NCI-H446 (cell line): ENCODE results near the gene CD69.

Experiments used
- DNase-seq, 2 experiments: peaks; one replicate each; lab custom pipeline; 2025; lab: John Stamatoyannopoulos, UW

The CD69 gene

DNA sequence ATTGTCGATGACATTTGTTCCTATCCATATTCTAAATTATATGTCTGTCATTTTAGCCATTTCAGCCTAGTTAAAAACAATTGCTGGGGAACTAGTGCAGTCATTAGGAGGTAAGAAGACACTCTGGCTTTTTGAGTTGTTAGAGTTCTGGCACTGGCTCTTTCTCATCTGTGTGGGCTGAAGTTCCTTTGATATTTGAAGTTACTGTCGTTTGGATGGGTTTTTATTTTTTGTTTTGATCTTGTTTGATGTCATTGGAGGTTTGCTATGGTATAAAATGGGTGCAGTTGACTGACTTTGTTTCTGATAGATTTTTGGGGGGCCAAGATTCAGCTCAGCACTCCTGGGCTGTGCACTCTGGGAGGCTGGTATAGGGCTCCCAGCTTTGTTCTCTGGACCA is 20.7 kb upstream of the CD69 start:
- no peak for DNase-seq

DNA sequence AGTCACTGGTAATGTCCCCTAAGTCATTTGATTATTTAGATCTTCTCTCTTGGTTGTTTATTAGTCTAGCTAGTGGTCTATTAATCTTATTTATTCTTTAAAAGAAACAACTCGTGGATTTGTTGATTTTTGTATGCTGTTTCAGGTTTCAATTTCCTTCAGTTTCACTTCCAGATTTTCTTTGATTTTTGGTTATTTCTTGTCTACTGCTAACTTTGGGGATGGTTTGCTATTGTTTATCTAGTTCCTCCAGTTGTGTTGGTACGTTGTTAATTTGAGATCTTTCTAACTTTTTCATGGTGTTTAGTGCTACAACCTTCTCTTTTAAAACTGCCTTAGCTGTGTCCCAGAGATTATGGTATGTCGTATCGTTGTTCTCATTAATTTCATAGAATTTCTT is 18.5 kb upstream of the CD69 start:
- DNase-seq = no peak

DNA sequence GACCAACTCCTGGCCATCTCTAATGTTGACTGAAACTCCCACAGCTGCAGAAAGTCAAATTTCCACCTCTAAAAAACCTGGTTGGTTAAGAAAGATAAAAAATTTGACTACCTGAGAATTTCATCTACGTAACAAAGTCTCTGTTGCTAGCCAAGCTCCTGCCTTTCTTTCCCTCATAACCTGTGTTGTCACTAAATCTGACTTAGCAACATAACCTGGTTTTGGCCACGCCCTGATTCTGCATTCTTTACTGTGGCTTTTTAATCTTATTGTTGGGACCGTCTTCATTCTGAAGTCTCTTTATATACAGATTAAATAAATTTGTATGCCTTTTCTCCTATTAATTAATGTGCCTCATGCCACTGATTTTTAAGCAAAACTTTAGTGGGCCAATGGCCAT is 16.1 kb upstream of the CD69 start:
- no peak for DNase-seq

DNA sequence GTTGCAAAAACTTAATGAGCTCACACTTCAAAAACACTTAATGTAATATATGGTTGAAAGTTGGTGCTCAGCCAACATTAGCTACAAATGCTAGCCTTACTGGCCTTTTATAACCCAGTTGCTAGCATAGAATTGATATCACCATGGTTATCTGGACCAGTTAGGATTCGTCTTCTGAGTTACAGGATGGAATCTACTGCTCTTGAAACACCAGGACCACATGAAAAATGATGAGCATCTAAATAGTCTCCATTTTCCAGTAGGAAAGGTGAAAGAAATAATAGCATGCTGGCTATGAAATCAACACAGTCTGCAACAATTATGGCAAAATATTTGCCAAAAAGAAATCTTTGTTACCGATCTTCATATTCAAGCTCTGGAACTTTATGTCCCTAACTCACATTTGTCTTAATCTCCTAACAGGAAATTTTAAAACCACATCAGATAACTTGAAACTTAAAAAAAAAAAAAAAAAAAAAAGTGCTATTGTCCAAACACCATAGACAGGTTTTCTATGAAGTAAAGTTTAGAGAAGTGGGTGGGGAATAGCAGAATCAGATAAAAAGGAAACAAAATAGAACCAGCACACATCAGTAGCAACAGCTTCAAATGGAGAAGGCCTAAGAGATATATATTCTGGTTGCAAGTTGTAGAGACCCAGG is 12.6 kb upstream of the CD69 start:
- no peak for DNase-seq

DNA sequence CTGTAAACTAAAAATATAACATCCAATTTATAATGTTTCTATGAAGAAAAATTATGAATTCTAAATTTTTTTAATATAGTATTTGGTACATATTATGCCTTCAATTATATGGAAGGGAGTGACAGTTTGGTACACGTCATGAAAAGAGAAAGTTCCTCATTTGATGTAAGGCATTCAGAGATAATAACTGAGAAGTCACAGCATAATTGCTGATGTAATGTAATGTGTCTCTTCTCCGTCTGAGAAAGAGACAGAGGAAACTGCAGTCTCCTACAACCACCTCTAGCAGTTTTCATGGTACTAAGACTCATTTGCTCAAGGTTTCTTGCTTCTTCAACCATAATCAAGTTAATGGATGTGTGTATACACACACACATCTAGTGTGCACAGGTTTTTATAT is 2.3 kb upstream of the CD69 start:
- no peak for DNase-seq

DNA sequence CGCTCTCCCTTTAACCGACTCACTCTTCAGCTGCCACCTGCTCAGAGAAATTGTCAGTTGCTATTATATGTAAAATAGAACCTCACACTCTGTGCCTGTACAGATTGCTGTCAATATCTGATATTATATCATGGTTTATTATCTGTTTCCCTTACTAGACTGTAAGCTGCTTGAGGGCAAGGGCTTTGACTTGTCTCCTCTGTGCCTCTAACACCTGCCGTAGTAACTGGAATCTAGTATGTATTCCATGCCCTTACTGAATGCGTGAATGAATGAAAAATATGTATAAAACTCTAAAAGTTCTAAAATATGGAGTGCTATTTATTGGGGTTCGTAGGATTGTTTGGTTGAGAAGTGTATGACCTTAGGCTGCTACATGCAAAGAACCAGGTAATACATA is 1.7 kb upstream of the CD69 start:
- DNase-seq = no peak

DNA sequence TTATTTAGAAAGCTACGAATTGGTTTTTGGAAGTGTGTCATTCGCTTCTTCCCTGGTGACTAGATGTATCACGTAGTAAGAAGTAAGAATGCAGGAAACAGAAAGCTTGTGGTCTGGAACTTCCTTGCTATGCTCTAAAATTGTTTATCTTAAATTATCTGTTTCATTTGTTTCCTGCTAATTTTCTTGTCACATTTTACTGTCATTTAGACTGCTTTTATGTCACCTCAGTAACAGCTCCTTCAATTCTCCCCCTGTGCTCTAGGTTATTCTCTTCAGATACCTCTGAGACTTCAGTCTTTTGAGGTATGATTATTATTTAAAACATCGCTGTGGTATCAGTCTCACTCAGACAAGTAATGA is 699 bp upstream of the CD69 start:
- DNase-seq = no peak

DNA sequence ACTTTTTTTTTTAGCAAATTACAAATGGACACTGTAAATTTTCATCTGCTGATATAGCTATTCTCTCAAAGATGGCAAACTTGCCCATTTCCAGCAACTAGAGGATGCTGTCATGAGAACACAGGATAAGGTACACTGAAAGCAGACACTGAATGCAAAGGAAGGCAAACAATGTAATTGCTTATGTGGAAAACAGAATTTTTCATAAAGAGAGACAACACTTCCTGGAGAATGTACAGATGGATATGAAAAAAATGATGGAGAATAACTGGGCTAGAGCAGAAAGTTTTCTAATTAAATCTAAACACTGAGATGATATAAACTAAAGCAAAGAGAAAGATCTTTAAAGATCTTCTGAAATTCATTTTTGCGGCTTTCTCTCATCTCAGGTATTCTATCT is 581 bp downstream of the CD69 start:
- no peak for DNase-seq

DNA sequence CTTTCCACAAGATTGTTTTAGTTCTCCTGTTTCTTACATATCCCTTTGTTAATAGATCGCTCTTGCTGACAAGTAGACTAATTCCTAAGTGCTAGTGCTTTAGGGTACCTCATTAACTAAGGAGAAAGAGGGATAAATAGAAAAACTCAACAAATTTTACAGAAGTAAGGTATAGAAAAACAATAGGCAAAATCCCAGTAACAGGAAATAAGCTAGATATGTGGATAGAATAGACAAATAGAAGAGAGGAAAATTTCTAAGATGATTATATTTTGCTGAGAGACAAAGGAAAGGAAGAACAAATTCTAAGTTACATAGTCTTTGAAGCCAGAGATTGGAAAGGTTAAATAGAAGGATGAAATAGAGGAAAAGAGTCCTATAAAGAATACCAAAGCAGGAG is 1.0 kb downstream of the CD69 start:
- no peak for DNase-seq

DNA sequence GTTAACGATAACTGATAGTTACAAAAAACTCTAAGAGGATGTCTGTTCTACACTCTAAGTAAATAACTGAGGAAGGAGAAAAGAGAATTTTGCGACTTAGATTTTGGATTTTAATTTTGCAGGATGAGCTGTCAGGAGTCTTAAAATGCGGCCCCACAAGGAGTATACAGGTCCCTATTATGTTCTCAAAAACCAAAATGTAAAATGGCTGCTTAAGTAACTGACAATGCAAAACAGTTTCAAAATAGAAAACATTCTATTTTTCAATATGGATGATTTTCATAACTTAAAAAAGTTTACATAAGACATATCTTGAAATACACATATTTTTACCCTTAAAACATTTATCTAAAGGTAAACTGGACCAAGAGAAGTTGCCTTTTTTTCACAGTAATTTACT is 2.6 kb downstream of the CD69 start:
- DNase-seq = no peak

DNA sequence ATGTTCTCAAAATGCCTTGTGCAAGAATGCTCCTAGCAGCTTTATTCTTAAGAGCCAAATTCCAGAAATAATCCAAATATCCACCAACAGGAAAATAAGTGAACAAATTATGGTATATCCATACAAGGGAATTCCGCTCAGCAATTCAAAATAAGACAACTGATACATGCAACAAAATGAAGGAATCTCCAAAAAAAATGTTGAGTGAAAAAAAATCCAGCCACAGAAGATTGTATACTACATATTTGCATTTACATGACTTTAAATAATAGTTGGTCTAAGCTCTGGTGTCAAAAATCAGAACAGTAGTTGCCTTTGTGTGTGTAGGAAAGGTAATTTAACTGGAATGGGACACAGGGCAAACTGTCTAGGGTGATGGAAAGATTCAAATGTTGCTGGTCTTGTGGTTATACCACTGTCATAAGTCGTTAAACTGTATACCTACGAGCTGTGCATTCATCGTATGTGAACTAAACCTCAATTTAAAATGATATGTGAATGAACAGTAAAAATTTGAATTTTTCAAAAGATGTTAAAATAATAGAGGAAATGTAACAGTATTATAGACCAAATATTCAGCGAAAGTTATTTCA is 3.2 kb downstream of the CD69 start:
- no peak for DNase-seq

DNA sequence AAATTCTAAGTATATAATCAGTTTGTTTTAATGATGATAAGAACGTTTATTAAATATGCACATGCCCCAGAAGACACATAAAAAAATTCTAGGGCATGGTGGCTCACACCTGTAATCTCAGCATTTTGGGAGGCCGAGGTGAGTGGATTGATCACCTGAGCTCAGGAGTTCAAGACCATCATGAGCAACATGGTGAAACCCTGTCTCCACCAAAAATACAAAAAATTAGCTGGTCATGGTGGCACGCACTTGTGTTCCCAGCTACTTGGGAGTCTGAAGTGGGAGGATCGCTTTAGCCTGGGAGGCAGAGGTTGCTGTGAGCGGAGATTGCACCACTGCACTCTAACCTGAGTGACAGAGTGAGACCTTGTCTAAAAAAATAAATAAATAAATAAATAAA is 4.0 kb downstream of the CD69 start:
- DNase-seq = no peak

DNA sequence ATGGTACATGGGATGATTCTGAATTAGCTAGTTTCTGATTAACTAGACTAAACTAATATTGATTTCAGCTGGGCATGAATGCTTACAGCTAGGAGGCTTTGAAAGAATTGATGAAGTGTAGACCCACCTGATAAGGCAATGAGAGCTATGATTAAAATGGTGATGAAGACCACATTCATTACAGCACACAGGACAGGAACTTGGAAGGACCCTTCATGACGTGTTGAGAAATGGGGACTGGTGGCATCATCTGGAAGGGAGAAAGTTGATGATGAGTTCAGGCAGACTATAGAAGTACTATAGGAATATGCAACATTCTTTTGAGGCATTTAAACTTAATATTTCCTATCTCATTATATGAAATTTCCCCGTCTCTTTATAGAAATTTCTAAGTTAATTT is 4.5 kb downstream of the CD69 start:
- no peak for DNase-seq

DNA sequence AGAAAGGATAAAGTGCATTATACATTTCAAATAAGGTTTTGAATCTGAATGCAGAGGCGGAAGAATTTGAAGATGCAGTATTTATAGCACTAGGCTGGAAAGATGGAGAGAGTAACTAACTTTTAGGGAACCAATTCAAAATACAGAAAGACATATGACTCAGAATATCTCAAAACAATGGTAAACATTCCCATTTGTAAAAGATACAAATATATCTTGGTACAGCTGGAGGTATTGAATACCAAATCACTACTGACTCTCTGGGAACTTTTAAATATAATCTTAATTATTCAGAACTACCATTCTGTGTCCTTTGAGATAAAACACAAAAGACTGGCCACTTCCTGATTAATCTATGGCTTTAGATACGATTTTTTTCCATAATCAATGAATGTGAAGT is 5.1 kb downstream of the CD69 start:
- no peak for DNase-seq

DNA sequence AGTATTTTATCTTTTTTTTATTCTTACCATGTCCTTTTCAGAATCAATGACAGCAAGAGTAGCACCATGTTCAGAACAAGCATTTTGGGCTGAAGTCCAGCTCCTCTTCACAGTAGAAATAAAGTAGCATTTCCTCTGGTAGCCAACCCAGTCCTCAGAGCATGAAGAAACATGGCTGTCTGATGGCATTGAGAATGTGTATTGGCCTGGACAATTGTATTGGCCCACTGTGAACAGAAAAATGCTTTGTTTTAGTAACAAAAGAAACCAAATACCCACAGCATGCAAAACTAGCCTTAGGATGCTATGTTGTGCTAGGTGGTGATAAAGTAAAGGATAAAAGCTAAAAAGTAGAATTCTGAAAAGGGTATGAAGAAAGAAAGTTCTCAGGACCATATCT is 5.7 kb downstream of the CD69 start:
- DNase-seq = no peak

DNA sequence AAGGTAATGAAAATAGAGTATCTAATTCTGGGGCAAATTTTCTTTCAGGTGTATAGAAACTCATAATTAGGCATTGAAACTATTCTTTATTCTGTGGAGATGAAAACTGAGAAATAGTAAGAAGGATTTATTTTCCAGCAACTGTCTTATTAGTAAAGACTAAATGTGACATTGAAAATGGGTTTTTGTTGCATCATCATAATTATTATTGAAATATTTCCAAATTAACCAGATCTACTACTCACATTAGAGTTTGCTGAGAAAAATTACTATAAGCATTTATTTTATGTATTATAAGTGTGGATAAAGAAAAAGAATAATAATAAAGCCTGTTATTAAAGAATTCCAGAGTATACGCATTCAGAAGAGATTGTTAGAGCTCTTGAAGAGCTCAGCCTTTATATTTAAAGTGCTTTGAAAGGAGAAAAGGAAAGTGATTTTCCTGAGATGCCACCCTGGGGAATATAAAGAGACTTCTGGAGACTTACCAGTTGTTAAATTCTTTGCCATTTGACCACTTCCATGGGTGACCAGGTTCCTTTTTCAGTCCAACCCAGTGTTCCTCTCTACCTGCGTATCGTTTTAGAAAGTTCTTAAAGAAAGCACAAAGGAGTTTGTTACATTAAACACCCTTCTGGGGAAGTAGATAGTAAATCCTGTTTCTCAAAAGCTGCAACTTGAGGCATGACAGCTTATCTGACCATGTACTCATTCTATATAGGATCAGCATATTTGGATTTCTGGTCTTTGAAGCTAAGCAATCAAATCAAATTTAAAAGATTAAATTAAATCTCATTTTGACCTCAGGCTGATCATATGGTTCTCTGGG is 6.4 kb downstream of the CD69 start:
- DNase-seq = no peak

DNA sequence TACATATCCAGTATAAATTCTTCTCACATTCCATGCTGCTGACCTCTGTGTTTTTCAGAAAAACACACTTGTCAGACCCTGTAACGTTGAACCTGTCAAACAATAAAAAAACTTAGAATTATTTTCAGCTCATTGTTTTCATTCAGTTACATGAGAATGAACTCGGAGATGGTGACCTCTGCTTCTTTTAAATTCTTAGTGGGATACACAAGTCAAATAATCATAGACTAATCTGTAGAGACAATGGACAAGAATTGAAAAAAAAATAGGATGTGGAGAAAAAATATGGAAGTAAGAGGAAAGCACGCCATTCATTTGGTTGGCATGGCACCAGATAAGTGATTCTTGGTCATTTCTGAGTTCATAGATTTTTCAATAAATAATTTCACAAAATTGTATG is 7.2 kb downstream of the CD69 start:
- no peak for DNase-seq

DNA sequence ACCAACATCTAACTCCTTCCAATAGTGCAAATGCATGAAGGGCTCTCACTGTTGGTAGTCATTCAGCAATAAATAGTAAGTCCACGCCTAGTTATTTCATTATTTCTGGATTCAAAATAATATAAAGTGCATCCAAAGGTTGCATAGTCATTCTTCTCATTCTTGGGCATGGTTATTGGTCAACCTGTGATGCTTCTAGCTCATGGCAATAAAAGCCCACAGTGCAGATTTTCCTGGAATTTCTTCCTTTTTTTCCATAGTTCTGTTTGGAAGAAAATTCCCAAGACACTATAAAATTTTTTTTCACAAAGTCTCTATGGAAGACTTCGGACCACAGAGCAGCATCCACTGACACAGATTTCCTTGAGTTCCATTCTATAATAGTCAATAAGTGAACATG is 7.6 kb downstream of the CD69 start:
- DNase-seq = no peak

DNA sequence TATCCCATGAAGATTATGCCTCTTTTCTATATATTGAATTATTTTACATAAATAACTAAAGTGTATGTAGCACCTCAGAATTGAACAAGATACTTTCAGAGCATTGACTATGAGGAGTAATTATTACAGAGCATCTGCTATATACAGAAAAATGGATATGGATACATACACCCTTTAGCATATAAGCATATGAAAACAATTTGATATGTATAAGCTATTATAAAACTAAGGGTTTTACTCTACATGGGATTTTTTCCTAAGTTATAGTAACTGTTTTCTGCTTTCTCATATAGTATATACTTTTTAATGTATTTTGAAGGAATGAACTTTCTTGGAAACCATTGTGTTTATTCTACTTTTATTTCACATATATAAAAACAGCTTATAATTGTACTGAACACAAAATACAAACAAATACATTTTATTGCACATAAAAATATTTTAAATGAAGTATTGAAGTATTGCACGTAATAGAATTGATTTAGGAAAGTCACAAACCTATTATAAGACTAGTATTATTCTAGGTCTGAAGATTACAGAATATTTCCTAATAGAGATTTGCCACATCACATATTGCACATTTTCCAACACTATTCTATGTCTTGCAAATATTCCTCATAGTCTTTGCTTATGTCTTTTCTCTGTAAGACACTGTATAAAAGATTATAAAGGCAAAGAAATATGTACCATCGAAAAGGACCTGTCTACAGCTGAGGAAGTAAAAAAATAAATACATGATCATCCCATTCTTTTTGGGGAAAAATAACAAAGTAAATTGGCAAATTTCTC is 8.4 kb downstream of the CD69 start:
- DNase-seq = no peak

DNA sequence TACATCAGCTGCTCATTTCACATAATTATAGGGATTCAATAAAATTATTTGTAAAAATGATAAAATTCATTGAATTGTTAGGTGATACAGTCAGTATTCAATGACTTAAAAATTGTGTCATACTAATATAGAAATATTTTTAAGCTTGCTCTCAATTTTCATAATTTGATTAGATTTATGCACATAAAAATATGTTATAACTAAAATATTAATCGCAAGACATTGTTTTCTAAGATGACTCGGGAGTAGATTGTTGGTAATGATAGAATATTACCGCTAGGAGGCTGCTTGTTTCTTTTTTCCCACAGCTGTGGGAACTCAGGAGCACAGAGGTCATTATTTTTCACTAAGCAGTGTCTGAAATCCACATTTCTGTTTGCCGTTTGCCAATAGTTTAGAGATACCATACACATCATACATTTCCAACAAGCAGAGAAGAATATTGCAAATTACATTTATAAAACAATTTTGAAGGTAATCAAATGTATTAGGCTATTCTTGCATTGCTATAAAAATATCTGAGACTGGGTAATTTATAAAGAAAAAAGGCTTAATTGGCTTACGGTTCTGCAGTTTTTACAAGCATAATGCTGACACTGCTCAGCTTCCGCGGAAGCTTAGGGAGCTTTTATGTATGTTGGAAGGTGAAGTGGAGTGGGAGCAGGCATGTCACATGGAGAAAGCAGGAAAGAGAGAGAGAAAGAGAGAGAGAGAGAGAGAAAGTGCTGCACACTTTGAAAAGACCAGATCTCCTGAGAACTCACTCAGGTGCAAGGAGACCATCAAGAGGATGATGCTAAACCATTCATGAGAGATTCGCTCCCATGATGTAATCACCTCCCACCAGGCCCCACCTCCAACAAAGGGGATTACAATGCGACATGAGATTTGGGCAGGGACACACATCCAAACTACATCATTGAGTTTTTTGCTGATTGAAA is 9.2 kb downstream of the CD69 start:
- no peak for DNase-seq
